ENCODE results near the gene BET1.

GRCh38 chr7:93992421-93993110 lies 11.6 kb downstream of the BET1 start:
- TF ChIP-seq CTCF (IDR thresholded peaks at IDR 0.05 in 4 of 5, conservative IDR thresholded peaks at IDR 0.05 in 1 of 5), result no peak
- no peak for TF ChIP-seq POLR2A (IDR thresholded peaks at IDR 0.05)

Measured in gastrocnemius medialis (tissue), 4 donors.